GM10266 (cell line): ENCODE measurements around the gene UBTF.
"Not testable (repeated sequence)": the region's sequence is repeated elsewhere in the genome, so short reads cannot be mapped to it uniquely, and the experiment has no call there.

Source experiments
- DNase-seq: peaks from one replicate; pipeline ENCODE4 v3.0.0; 2012; ENCODE audit errors: extremely low spot score
- TF ChIP-seq, protein P1 (sequence below): IDR thresholded peaks from 2 replicates; pipeline ENCODE4 v1.5.1; 2012; ENCODE audit warnings: mild to moderate bottlenecking, low read depth; ENCODE audit not compliant: control insufficient read depth, insufficient read depth; ENCODE audit errors: missing control alignments

The UBTF gene

DNA sequence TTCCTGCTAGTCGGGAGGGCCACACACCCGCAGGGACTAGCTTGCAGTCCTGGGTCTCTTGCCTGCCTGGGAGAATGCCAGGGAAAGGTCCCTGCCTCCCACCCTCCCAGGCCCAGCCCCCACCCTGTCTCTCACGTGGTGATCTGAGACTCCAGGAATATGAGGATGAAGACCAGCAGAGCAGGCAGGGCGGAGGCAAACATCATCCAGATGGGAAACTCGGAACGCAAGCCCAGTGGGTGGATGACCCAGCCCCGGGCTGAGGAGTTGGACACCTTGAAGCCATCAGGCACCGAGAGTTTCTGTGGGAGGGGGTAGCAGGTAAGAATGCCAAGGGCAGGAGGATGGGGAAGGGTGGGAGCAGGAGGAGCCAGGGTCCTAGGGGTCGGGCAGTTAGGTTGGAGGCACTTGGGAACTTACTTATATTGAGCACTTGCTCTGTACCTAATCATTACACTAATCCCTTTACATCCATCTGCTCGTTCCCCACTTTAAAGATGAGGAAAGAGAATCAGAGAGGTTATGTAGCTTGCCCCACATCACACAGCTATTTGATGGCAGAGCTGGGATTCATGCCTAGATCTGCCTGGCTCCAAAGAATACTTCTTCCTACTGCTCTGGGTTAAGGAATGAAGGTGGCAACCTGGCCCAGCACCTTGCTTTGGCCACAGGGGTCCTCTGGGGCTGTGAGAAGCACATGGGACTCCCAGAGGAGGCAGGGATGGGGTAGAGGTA is 35.1 kb upstream of the UBTF start:
- no peak for DNase-seq
- TF ChIP-seq, protein P1, sequence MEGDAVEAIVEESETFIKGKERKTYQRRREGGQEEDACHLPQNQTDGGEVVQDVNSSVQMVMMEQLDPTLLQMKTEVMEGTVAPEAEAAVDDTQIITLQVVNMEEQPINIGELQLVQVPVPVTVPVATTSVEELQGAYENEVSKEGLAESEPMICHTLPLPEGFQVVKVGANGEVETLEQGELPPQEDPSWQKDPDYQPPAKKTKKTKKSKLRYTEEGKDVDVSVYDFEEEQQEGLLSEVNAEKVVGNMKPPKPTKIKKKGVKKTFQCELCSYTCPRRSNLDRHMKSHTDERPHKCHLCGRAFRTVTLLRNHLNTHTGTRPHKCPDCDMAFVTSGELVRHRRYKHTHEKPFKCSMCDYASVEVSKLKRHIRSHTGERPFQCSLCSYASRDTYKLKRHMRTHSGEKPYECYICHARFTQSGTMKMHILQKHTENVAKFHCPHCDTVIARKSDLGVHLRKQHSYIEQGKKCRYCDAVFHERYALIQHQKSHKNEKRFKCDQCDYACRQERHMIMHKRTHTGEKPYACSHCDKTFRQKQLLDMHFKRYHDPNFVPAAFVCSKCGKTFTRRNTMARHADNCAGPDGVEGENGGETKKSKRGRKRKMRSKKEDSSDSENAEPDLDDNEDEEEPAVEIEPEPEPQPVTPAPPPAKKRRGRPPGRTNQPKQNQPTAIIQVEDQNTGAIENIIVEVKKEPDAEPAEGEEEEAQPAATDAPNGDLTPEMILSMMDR, result no peak

GRCh38 chr17:44253006-44253405 is 33.5 kb upstream of the UBTF start:
- no peak for DNase-seq
- TF ChIP-seq, protein P1, result no peak

GRCh38 chr17:44251062-44251461 is 31.6 kb upstream of the UBTF start:
- DNase-seq, result no peak
- TF ChIP-seq, protein P1, result no peak

DNA sequence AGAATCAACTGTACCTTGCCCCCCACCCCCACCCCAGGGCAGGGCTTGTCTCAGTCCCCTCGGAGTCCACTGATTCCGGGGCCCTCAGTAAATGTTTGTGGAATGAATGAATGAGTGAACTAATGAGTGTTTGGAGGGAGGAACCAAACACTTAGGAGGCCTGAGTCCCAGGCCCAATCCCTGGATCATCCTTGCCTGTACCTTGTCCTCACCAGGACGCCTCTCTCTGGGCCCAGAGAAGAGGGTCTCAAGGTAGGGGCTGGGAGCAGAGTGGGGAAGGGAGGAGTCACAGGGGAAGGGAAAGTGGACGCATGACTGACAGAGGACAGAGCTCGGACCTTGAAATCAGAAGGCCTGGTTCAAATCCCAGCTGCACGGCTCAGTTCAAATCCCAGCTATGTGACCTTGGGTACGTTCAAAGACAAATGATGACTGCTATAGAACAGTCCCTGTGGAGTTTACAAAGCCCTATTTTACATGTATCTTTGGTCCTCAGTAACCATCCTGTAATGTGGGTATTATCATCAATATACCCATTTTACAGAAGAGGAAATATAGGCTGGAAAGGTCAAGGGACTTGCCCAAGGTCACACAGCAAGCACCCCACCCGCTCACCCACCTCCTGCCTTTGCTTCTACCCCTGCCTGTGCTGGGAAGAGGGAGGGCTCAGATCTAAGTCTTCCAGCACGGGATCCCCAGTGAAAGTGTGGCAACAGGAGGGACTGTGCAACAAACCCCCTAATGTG is 30.2 kb upstream of the UBTF start:
- TF ChIP-seq, protein P1, result no peak
- DNase-seq, result no peak

DNA sequence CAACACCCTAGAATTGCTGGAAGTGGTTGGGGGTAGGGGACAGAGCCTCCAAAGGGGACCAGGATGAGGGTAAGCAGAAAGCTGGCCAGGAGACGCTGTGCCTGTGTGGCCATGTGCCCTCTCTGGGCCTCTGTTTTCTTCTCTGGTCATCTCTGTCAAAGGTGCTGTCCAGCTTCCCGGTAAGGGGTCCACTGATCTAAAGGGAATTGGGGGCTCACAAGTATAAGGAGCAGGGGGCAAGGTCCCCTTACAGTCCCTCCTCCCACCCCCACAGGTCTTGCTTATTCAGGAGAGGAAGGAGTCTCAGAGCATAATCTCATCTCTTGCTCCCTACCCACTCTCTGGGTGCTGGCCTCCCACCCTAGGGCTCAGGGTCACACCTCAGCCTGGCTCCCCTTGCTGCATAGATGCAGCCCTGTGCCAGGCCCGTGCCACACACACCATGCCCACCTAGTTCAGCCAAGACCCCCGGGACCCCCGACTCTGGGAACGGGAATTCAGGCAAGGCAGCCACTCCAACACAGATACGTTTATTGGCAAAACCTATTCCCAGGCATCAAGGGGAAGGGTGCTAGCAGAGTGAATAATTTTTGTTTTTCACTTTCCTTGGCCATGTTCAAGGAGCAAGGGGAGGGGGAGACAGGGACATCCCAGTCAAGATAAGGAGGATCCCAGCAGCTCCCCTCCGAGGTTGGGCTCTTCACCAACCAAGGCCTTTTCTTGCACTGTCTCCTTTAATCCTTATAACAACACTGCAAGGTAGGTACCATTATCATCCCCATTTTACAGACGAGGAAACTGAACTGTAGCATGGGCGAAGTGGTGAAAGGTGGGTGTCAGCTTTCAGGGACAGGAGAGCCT is 28.6 kb upstream of the UBTF start:
- no peak for DNase-seq
- TF ChIP-seq, protein P1, result no peak

- DNase-seq, result no peak
- TF ChIP-seq, protein P1, result no peak
Measured at GRCh38 chr17:44247440-44247841, 28.0 kb upstream of the UBTF start.

DNA sequence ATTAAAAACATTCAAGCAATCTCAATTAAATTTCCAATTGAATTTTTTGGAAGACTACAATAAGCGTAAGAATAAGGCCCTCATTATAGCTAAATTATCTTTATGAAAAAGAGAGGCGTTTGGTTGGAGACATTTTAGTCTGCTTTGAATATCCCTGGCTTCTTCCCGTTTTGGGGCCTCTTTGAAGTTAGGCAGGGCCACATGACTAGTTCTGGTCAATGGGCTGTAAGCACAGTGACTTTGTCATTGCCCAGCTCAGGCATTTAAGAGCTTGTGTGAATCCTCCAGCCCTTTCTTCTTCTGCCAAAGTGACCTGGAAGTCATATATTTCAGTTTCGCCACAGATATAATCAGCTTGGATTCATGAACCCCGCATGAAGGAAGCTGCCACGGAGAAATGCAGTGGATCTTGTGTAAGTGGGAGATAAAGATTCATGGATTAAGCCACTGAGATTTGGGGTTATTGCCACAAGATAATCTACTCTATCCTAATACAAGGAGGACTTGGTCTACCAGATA is 21.7 kb upstream of the UBTF start:
- no peak for DNase-seq
- TF ChIP-seq, protein P1, result no peak

DNA sequence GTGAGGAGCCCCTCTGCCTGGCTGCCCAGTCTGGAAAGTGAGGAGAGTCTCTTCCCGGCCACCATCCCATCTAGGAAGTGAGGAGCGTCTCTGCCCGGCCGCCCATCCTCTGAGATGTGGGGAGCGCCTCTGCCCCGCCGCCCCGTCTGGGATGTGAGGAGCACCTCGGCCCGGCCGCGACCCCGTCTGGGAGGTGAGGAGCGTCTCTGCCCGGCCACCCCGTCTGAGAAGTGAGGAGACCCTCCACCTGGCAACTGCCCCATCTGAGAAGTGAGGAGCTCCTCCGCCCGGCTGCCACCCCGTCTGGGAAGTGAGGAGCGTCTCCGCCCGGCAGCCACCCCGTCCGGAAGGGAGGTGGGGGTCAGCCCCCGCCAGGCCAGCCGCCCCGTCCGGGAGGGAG is 18.4 kb upstream of the UBTF start:
- not testable (repeated sequence) for DNase-seq
